HG03039 (cell line): ENCODE data around the gene SLC38A9.

ENCODE experiments used
- ATAC-seq: cut with Tn5 transposase; IDR thresholded peaks from one replicate; pipeline ENCODE4 v1.9.1; 2021; ENCODE audit warnings: mild to moderate bottlenecking, moderate library complexity; ENCODE audit not compliant: unreplicated experiment

SLC38A9 gene

GRCh38 chr5:55584398-55585205, 127.5 kb downstream of the SLC38A9 start:
- no peak for ATAC-seq

- ATAC-seq: no peak
Measured at GRCh38 chr5:55583578-55583977, 128.5 kb downstream of the SLC38A9 start.

GRCh38 chr5:55582256-55582655, 129.9 kb downstream of the SLC38A9 start:
- no peak for ATAC-seq

GRCh38 chr5:55580042-55580441, 132.1 kb downstream of the SLC38A9 start:
- ATAC-seq: no peak

- no peak for ATAC-seq
Measured at GRCh38 chr5:55578771-55579170, 133.4 kb downstream of the SLC38A9 start.

- ATAC-seq: no peak
Measured at GRCh38 chr5:55577353-55578060, 134.6 kb downstream of the SLC38A9 start.

GRCh38 chr5:55576661-55577060, 135.5 kb downstream of the SLC38A9 start:
- ATAC-seq: no peak
